ENCODE data around the gene ATP2B2.

ATP2B2 gene

GRCh38 chr3:10447527-10448260 lies 57.7 kb downstream of the ATP2B2 start:
- DNase-seq (ENCODE audit: low spot score), result no peak

DNA sequence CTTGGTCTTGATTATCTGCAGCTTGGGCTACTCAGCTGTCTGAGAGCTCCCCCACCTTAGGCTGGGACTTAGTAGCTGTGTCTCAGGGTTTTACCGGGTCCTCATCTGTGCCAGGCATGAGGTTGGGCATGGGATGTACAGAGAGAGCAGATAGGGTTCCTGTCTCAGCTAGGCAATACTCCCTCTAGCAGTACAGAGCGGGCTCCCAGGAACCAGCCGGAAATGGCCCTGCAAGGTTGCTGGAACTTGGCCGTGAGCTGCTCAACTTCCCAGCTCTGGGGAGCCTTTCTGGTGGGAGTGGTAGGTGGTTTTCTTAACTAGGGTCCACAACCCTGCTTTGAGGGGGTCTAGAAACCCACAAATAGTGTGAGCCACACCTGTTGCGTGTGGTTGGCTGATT lies 58.3 kb downstream of the ATP2B2 start:
- no peak for DNase-seq (ENCODE audit: low spot score)

GRCh38 chr3:10445561-10446175 lies 59.7 kb downstream of the ATP2B2 start:
- no peak for DNase-seq (ENCODE audit: low spot score)

DNA sequence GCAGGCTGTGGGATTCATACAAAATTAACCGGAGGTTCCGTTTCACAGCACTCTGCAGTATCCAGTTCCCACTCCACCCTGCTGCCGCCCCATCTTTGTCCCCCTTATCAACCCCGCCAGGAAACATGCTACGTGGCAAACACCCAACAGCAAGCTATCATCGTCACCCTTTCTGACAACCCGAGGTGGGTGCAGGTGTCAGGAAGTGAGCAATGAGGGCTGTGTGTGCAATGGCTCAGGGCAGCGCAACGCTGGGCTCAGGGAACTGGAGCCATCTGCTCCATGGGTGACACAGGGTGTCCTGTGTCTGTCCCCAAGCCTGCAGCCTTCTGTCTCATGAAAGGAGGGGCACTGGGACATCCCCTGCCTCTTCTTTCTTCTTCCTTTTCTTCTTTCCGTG lies 60.9 kb downstream of the ATP2B2 start:
- DNase-seq (ENCODE audit: low spot score), result no peak

- DNase-seq (ENCODE audit: low spot score), result no peak
Measured at GRCh38 chr3:10444110-10444429, 61.3 kb downstream of the ATP2B2 start.

DNA sequence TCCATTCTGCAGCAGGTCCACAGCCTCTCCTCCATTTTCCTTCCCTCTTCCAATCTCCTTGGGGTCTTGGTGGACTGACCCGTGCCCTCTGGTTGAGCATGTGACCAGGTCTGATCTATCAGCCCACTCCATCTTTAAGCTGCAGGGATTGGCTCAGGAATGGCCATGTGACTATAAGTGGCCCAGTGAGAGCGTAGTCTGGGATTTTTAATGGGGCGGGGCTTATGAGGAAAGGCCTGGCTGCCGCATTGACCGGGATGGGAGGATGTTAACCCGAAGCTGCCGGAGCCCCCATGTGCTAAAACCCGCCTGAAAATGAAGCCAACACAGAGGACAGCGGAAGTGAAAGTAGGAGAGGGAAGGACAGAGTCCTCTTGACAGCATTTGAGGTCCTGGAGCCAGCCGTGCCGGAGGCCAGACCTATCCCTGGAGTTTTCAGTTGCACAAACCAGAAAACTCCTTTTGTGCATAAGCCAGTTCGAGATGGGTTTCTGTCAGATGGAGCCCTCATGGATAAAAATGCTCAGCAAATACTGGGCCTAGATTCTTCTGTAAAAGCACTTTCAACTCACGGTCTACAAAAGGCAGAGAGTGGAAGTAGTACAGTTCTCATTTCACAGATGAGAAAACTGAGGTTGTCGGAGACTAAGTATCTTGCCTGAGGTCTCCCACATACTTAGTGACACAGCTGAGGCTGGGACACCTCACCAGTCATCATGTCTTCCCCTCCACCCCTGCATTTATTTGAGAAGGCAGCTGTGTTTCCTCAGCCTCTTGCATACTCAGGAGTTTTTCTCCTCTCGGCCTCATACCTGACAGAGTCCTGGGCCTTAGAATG lies 61.9 kb downstream of the ATP2B2 start:
- DNase-seq (ENCODE audit: low spot score), result no peak

GRCh38 chr3:10442151-10442795 lies 63.1 kb downstream of the ATP2B2 start:
- no peak for DNase-seq (ENCODE audit: low spot score)

DNA sequence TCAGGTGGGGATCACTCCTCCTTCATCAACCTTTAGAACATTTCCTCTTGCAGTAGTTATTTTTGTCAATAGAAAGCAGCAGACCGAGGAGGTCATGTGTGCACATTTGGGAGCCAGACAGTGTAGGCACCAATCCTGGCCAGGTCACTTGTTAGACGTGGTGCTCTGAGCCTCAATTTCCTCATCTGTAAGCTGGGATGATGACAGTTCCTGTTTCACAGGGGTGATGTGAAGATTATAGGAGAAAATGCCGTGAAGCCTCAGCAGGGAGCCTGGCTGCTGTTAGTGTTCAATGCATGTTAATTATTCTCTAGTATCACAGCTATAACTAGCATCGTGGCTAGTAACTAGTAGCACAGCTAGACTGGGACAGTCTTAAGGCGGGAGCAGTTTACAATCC lies 64.7 kb downstream of the ATP2B2 start:
- no peak for DNase-seq (ENCODE audit: low spot score)

- DNase-seq (ENCODE audit: low spot score), result no peak
Measured at GRCh38 chr3:10438902-10439610, 66.3 kb downstream of the ATP2B2 start.

DNA sequence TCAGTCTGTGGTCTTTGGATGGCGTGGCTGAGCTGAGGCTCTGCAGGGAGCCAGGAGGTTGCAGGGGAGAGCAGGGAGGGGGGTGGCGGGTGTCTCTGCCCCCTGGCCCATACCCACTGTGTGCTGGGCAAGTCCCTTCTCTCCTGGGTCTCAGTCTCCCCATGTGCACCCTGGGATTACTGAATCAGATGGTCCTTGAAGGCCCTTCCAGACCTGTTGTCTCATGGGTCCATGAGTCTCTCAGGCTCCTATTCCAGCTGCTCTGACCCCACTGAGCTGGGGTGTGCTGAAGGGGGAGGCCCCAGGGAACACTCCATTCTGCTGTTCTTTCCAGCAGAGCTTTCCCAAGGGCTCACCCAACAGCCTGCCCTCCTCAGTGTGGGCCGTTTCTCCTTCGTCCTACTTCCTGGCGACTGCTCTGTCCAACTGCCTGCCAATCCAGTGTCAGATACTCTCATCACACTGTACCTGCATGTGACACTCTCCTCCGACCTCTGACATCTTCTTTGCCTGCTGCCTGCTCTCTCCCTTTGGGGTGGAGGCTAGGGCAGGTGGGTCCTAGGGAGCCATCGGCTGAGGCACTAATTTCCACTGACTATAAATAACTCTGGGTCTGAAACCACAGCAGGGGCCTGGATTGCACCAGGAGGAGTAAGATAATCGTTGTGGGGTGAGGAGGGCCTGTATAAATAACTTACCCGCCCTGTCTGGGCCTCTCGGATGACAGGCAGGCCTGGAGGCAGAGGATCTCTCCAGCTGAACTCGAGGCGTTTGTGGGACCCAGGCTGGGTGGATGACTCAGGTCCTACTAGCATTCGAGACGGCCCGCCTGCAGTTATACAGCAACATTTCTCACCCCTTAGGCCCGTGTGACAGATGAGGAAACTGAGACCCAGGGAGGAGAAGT lies 67.1 kb downstream of the ATP2B2 start:
- no peak for DNase-seq (ENCODE audit: low spot score)

DNA sequence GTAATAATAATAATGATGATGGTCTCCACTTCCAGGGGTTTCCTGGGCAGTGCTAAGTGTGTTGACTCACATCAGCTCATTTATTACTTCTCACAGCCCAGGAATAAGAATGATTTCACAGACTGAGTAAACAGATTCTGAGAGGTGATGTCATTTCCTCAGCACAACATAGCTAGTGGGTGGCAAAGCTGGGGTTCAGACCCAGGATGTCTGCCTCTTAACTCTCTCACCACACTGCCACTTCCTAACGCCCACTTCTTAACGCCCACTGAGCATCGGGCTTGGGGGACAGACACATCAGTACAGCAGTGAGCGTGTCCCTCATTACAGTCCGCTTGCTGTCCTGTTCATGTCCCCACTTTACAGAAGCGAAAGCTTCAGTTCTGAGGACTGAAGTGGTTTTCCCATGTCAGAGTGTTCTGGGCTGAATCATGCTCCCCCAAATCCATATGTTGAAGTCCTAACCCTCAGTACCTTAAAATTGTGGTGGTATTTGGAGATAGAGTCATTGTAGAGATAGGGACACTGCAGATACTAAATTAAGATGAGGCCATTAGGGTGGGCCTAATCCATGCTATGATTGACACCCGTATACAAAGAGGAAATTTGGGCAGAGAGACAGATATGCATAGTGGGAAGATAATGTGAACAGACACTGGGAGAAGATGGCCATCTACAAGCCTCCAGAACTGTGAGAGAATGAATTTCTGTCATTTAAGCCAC lies 68.0 kb downstream of the ATP2B2 start:
- DNase-seq (ENCODE audit: low spot score), result no peak

DNA sequence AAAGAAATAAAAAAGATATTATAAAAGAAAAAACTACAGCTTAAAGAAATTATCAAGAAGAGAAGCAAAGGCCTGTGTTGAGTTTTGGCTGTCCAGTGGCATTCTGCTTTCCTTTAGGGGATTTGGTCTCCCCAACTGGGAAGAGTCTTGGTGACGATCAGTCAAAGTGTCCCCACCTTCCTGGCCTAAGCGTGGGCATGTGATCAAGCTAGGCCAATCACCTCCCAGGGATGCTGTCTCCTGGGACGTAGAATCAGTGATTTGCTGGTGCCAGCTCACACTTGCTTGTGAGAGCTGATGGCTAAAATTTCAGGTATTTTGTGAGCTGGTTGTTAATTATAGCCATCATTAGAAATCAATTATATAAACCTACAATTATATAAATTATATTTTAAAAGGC lies 69.5 kb downstream of the ATP2B2 start:
- no peak for DNase-seq (ENCODE audit: low spot score)

DNA sequence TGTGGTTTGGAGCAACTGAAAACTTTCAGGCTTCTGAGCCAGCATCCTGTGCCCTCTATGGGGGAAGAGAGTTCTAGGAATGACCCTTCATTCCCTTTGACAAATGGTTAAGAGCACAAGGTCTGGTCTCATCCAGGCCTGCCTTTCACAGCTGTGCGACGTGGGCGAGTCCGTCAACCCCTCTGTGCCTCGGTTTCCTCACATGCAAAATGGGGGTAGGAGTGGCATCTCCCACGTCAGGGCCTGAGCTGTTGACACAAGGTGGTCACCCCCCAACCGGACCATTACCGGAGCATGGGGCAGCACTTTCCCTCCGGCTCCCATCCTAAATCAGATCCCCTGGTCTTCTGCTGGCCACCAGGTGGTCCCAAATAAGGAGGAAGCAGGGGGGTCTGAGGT lies 70.4 kb downstream of the ATP2B2 start:
- no peak for DNase-seq (ENCODE audit: low spot score)

DNA sequence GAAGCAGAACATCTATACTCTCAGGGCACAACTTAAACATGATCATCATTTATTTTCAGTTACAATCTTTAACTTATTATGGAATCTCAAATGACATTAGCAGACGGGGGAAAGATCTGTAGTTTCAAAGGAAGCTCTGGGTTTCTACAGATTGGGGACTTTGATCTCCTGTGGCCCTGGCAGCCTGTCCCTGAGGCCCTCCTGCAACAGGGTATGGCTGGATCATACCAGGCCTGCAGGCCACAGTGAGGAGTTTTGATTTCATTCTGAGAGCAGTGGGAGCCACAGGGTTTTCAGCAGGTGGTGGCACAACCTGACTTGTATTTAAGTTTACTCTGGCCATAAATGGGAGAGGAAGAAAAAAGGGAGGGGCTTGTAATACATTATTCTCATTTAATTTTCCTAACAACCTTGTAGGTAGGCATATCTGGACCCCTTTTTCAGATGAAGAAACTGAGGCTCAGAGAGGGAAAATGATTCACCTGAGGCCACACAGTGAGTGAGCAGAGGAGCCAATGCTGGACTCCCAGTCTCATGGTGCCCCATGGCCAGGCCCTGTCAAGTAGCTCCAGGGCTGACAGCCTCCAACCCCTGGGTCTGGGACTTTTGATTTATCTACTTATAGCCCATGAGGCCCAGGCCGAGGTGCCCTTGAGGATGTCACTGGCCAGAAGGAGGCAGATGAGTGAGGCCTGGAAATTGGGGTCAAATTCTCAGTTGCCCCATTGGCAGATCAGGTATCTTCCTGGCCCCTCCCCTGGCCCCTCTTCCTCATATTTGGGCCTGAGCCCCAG lies 71.0 kb downstream of the ATP2B2 start:
- DNase-seq (ENCODE audit: low spot score), result no peak

GRCh38 chr3:10432931-10433330 lies 72.5 kb downstream of the ATP2B2 start:
- no peak for DNase-seq (ENCODE audit: low spot score)

GRCh38 chr3:10432156-10432845 lies 73.1 kb downstream of the ATP2B2 start:
- no peak for DNase-seq (ENCODE audit: low spot score)

DNA sequence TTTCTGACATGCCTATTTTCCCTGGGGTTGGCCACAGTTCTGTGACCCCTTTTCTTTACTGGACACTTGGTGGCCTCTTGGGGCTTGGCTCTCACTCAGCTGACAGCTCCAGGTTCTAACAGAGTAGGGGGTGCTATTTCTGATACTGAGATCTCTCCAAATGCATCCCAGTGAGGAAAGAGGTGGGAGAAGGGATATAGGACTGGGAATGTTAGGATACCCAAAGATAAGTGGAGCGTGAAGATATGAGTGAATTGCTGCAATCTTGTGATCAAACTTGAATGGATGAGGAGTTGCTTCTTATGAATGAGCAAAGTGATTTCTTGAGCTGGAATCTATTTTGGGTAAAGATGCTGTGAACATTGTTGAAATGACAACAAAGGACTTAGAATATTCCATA lies 74.6 kb downstream of the ATP2B2 start:
- DNase-seq (ENCODE audit: low spot score), result no peak

DNA sequence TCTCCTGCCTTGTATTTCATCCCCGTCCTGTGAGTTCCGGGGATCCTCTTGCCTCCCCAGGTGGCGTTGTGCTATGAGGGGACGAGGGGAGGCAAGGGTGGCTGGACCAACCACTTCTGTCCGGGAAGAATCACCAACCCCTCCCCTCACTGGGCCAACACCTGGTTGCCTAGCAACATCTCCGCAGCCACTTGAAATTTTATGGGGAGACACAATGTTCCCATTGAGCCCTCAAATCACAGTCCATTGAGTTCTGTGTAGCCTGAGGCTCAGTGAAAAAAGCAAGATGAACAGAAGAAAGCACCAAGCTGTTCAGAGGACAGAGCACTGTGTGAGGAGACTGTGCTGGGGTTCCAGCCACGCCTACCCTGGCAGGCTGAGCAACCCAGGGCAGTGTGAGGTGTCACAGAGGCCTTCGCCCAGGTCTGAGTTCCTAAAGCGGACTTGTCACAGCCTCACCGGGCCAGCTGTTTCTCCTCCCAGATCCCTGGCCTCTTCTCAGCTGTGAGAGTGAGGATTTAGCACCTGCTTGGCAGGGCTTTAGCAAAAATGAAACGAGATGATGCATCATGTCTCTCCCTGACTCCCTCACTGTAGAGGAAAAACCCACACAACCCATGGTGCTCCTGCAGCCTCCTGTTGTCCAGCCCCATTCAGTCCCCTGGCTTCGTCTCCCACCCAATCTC lies 76.8 kb downstream of the ATP2B2 start:
- DNase-seq (ENCODE audit: low spot score), result no peak

All from HuH-7 (cell line).